Stimulated activated CD8-positive, alpha-beta memory T cell treated with anti-CD3 and anti-CD28 coated beads, Interleukin-2, amount 100 ng/mL, for 48 hours (primary cell): ENCODE measurements around the gene SMG6.
"Not testable (repeated sequence)": the region's sequence is repeated elsewhere in the genome, so short reads cannot be mapped to it uniquely, and the experiment has no call there.

Experiments
- DNase-seq, 2 donors: peaks; one replicate each; pipeline ENCODE4 v3.0.0-alpha.2; 2020; ENCODE audit warnings: low read depth in 2 of 2

The SMG6 gene

DNA sequence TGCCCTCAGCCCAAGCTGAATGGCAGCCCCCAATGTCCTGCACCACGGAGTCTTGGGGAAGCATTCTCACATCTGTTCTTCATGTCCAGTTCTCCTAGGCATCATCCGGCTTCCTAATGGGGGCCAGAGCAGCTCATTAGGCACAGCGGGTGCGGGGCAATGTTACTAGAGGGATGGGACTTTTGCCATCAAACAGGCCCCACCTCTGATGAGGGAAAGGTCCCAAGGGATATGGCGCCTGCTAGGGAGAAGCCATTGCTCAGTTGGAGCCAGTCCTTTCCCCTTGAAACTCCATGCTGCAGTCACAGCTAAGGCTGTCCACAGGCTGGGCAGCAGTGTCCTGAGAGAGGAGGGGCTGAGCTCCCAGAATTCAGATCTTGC, 275.4 kb downstream of the SMG6 start:
- DNase-seq: no peak

DNA sequence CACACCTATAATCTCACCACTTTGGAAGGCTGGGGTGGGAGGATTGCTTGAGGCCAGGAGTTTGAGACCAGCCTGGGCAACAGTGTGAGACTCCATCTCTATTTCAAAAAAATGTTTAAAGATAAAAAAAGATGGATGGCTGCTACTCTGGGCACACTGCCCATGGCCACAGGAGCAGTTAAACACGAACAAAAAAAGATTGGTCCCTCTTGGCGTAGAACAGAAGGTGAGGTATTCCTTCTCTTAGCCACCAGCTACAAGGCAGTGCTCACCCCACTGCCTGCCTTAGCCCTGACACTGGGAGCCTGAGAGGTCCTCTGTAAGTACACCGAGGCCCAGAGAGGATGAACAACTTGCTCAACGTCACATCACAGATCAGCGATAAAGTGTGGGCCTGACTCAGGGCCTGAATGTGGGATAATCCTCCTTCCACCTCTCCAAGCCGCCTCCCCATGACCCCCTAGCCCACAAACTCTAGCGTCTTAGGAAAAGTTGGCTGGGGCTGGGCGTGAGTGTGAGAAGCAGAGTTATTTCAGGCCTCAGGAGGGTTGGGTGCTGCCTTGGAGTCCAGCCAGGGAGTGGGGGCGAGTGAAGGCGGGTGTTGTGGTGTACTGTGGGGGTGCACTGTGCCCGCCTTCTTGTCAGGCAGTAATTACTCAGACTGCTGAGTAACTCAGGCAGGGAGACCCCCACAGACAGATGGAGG, 275.9 kb downstream of the SMG6 start:
- no peak for DNase-seq

DNA sequence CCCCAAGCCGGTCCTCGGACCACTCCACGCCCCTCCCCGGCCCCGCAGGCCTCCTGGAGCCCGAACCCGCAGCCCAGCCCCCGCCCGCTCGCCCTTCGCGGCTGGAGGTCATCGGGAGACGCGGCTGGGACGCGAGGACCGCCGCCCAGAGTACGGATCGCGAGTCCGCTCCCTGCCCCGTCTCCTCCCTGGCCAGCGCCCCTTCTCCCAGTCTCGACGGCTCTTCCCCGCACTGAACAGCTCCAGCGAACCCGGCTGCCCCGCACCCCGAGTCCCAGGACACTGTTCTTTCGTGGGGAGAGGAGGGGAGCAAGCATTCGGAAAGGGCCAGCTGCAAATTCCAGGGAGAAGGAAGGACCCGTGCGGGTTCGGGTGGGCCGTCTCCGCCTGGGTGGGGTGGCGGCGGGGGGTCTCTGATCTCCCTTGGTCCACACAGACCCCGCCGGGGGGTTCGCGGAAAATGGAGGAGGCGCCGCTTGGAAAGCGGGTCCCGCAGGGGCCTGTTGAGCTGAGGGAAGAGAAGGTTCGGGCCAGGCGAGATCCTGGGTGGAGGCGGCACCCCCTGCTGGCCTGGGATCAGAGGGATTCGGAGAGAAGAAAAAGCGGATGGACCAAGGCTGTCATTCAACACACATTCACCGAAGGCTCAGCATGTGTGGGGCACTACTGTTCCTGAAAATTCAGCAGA, 277.8 kb downstream of the SMG6 start:
- no peak for DNase-seq

DNA sequence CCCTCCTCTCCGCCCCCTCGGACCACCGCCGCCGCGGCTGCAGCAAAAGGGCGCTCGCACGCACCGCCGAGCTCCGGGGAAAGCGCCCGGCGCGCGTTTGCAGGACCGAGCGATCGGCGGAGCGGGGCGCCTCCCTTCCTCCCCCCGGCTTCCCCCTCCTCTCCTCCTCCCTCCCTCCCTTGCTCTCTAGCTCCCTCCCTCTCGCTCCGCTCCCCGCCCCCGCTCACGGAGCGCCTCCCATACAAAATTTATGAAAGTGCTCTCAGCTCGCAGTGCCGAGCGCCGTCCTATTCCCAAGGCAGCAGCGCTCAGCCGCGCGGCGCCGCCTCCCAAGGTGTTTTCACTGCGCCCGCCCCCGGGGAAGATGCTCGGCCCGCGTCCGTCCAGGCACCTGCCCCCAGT, 278.4 kb downstream of the SMG6 start, which contains the start of gene RTN4RL1:
Gene RTN4RL1 (minus strand): TSS at position 115 of the 402 bp plus-strand sequence. CDS start 469 bp downstream, outside the sequence.
- DNase-seq: peak in 1 of 2 donors; percentile 40

DNA sequence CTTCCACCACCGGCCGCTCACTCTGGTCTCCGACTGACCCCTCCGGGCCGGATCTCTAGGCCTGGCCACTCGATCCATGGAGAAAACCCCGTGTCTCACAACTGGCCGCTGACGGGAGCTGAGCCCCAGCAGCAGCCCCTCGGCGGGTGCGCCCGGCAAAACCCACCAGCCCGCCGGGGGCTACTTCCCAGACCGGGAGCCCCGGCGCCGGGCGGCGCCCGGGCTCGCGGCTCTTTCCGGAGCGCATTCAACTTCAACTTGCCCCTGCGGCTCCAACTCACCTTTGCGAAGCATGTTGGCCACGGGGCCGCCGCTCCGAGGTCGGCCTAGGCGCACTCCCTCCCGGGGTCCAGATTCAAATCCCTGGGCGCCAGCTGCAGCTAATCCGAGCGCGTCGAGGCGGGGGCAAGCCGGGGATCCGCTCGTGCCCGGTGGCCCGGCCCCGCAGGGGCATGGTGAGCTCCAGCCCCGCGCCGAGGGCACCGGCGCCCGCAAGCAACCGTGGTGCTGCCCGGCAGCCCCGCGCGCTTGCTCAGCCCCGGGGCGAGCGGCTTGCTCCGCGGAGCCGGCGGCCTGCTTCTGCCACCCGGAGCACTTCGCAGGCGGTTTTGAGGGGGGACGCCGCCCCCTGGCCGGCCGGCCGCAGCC, 278.9 kb downstream of the SMG6 start:
- no peak for DNase-seq

DNA sequence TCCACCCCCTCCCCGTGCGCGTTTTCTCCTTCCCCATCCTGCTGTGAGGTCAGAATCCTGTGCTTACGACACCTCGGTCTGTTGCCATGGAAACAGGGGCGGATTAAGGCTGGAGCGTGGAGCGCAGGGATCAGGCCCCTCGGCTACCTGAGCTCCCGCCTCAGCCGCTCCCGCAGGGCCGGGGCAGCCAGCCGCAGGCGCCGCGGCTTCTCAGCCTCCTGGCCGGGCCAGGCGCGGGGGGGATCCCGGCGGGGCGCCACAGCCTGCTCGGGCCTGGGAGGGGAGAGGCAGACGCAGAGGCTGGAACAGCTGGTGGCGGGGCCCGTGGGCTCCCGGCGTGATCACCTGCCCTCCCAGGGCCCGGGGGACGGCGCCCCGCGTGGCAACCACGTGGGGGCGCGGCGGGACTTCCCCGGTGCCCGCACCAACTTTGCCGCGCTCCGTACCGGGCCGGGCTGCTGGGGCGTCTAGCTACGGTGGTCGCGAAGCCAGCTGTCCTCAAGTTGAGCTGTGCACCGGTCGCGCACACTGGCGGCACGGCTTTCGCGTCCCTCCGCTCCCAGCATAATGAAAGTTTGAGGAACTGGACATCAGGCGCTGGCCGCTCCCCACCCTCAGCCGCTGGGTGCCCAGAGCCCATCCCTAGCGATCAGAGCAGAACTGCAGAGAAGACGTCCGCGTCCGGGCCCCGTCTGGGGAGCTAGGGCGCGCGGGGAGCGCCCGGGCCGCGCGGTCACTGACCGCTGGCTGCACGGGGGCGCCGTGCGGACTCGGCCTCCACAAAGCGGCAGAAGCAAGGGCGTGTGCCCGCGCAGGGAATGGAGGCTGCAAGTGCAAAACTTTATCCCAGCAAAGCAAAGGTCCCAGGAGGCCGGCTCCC, 279.7 kb downstream of the SMG6 start:
- DNase-seq: no peak

DNA sequence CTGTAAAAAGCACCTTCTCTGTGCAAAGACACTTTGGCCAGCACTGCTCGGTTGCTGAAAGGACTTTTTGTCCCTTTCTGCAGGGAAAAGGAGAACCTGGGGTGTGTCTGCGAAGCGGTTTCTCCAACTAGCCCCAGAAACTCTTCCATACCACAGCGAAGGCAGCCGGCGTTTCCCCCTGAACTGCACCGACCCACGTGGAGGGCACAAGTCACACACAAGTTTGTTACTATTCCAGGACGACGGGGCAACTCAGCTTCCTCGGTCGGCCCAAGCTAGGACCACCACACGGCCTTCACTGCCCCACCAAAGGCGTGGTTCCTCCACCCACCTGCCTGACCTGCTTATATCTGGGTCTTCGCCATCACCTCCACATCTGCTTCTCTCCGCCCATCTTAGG, 280.3 kb downstream of the SMG6 start:
- DNase-seq: no peak

DNA sequence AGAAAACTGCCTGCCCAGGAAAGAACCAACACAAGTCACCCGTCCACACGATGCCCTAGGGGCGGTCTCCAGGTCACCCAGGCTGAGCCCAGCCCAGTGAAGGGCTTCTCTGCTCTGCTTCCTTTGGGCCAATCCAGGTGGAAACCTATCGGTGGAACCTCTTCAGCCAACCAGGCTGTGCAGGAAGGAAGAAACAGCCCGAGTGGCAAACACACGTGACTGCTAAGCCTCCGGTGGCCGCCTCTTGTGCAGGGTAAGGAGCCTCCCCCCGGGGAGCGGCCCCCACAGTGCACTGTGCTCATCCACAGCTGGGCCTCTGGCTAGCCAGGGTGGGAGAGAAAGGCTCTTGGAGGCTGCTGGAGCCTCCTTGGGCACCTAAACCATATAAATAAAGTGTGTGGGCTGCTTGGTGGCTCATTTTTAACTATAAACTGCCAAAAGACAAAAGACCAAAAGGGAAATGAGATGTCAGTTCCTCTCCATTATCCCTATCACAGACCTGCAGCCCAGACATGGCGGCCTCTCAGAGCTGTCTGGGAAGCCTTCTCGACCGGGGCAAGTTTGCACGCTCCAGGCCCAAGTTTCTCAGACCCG, 280.8 kb downstream of the SMG6 start:
- no peak for DNase-seq

DNA sequence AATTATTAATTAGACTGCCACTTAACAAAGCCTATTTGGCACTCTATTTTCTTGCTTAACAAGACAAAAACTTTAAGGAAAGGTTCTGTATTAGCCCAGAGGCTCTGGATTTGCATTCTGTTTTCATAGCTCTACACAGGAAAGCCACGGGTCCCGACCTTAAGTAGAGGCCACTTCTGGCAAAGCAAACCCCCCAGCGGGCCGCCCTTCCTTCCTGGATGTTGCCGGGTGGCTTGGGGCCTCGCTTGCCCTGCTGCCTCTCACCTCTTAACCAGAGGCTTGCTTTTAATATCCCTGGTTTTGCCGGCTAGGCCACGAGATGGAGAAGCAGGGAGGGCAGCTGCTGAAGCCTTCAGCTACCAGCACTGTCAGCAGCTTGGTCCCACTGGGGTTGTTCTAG, 282.9 kb downstream of the SMG6 start:
- DNase-seq: no peak

DNA sequence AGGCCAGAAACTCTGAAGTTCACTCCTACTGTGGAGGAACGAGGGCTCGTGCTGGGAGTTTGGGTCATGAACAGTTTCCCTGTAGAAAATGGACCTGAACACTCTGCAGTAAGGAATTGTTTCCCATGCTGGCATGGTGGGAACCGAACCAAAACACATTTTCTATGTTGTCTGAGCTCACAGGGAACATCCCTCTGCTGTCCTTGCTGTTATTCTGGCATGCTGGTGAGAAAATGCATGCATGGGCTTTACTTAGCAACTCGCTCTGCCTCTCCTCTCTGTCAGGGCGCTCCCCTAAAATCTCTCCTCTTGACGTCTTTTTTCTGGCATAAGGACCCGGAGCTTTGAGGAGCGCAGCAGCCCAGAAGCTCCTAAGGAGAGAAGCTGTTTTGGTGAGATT, 283.9 kb downstream of the SMG6 start:
- DNase-seq: no peak

DNA sequence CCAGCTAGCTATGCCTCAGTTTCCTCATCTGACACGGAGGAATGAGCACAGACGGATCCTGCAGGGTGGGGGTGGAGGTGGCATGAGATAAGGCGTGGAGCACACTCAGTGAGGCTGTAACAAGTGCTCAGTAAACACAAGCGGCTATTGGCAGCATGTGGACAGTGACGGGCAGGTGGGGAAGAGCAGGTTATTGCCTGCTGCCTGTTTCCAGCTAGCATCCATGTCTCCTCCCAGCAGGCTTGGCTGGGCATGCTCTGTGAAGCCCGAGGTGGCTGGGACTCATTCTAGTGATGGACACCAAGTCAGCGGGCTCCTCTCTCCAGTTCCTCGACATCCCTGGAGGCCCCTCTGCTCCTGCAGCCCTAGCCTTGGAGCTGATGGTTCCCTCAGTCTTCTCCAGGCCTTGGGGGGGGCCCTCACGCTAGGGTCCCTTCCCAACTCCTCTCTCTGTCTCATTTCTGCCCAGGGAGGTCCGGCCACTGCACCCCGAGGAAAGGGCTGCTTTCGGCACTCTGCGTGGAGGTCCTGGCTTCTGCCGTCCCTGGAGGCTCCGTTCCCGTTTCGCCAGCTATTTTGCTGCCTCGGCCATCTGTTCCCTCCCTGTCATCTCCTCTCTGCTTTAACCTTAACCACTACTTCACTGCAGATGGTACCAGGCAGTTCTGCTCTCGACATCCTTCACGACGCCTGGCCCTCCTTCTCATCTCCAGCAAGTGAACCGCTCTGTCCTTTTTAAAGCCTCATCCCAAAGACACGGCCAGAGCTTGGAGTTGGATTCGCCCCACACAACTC, 284.7 kb downstream of the SMG6 start:
- no peak for DNase-seq

DNA sequence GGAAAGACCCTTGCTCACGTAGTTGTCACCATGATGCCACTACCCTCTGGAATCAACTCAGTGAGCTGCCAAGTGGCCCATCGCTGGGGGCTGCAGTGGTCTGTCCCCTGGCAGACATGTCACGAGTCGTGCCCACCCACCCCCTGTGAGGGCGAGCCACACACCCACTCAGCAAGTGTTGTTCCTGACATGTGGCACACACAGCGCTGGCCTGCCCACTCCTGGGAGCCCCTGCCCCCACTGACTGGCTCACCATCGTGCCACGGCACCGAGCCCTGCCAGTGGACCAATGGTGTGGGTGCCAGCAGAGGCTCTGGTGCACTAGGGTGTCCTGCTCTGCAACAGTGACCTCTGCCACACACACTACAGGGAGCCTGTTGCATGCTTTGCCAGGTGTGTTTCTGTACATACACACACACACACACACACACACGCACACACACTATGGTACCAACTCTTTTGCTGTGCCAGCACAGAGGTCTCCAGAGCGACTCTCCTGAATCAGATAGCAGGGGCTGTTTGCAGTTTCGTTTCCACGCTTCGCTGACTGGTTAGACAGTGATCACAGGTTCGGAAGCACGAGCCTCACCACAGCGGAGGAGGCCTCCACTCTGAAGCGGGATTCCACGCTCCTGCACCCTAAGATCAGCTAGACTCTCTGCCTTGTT, 286.2 kb downstream of the SMG6 start:
- no peak for DNase-seq

DNA sequence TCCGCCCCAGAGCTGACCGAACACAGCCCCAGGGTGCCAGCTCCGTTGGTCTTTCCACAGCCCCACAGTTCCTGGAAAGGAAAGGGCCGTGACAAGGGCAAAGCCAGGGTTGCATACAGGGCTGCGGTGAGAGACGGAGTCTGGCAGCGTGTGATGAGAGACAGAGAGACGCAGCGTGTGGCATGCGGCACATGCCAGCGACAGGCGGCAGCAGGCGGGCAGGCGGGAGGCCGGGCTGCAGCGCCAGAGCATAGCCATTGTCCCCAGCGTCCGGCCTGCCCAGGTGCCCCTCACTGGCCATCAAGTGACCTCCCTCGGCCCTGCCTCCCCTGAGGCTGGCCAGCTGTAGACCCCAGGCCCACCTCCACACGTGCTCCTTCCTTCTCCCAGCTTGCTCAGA, 287.1 kb downstream of the SMG6 start:
- DNase-seq: no peak

DNA sequence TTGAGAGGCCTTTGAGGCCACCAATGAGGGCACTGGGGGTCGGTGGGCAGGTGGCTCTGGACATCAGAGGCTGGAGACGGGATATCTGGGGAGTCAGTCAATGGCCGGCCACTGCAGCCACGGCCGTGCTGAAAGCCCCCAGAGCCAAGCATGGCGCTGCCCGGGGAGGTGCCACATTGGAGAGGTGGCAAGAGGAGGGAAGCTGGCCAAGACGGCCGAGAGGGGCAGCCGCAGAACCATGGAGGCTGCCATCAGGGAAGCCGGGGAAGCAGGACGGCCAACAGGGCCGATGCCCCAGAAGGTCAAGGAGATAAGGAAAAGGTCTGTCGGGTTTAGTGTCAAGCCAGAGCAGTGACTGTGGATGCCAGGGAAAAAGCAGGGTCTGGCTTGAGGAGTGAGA, 288.3 kb downstream of the SMG6 start:
- no peak for DNase-seq

DNA sequence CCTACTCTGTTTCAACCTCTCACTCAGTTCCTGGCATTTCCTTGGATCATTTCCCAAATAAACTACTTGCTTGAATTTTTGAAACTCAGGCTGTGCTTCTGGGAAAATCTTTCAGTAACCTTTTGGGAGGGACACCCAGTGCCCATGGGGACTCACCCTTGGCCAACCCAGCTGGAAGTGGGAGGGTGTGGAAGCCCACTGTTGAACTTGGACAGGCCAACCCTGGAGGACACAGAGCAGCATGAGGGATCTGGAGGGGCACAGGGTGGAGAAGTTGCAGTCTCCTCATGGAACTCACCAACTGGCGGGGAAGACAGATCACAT, 289.6 kb downstream of the SMG6 start:
- DNase-seq: no peak

DNA sequence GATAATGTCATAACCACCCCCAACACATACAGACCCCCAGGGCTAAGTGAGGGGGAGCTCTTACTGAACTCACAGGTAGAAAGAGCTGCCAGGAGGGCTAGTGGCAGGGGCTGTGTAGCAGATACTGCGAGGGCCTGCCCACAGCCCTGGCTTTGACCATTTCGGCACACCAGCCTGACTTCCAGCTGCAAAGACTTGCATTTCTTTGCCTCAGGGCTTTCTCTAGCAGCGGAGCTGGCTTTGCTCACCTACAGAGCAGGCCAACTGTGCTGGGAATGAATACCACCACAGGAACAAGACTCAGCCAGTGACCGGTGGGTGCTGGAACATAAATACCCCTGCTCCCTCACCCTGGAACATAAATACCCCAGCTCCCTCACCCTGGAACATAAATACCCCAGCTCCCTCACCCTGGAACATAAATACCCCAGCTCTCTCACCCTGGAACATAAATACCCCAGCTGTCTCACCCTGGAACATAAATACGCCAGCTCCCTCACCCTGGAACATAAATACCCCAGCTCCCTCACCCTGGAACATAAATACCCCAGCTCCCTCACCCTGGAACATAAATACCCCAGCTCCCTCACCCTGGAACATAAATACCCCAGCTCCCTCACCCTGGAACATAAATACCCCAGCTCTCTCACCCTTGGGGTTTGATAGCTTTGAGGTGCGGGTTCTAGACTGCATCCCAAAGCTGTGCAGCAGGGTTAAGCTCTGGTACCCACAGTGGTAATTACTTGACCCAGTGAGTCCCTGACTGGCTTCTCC, 290.2 kb downstream of the SMG6 start:
- not testable (repeated sequence) for DNase-seq

DNA sequence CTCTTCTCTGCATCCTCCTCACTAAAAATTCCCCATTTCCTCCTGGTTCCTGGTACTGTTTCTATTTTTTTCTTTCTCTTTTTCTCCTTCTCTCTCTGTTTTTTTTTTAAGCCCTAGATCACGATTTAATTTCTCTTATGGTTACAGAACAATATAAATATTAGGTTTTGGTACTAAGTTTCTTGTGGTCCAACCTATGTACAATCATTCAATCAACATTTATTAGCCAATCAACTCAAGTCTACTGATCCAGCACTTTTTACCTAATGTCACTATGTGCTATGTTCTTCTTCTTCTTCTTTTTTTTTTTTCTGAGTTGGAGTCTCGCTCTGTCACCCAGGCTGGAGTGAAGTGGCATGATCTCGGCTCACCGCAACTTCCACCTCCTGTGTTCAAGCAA, 291.1 kb downstream of the SMG6 start:
- no peak for DNase-seq

DNA sequence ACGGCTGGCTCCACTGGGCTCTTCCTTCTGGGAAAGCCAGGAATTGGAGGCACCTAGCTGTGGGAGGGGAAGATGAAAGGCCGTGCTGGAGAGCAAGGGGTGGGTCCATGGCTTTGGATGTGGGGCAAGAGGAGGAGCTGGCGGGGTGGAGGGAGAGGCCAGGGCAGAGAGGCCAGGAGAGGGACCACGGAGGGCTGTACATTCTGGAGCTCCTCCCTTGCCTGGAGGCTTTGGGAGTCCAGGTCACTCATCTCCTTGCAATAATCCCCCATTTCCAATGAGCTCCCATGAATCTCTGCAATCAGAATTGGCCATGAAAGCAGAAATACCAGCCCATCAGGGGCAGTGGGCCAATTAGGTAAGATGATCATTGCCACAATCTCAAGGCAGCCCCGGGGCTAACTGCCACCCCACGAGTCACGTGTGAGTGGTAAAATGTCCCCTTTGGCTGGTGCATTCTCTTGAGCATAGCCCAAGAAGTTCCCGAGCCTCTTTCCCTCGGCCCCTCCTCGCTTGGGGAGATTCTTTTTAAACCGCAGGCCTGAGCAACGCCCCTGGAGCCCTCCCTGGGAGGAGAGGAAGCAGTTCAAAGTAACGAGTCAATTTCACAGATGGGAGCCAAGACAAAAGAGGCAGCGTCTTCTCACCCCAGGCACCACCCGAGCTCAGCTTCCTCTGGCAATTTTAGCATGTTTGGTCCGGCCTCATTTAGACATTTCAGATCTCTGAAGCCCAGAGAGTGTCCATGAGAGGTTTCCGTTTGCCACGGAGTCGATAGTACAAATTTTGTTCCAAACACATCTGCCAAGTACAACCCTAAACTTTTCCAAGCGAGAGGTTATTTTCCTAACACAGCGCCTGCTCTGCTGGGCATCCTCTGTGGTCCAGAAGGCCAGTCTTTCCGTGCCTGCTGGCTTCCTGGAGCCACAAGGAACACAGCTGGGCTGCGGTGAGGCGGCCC, 291.9 kb downstream of the SMG6 start:
- no peak for DNase-seq
